GM15510 (cell line): Measurements from ENCODE around the gene PFKFB4.
A peak's percentile ranks its signal among the peaks of the same experiment; 100 is the strongest.

Experiments
- POLR2A ChIP-seq: IDR thresholded peaks from 3 replicates; pipeline ENCODE4 v1.6.1; 2011; ENCODE audit warnings: borderline replicate concordance; ENCODE audit not compliant: insufficient read length; ENCODE audit errors: extremely low read depth

Gene PFKFB4

GRCh38 chr3:48505146-48505545 is 51.5 kb downstream of the PFKFB4 start:
- TF ChIP-seq POLR2A = no peak

- TF ChIP-seq POLR2A = peak; percentile 32
Observed at GRCh38 chr3:48504051-48504946, 52.3 kb downstream of the PFKFB4 start, which contains the start of gene SHISA5. SHISA5 (minus strand) TSS chr3:48504174; CDS start chr3:48504094, 80 bp downstream.

GRCh38 chr3:48503401-48504050 is 53.1 kb downstream of the PFKFB4 start:
- TF ChIP-seq POLR2A = no peak

GRCh38 chr3:48502728-48503168 is 53.9 kb downstream of the PFKFB4 start:
- TF ChIP-seq POLR2A = no peak

- TF ChIP-seq POLR2A = no peak
Observed at GRCh38 chr3:48502121-48502520, 54.5 kb downstream of the PFKFB4 start.

GRCh38 chr3:48501196-48501595 is 55.4 kb downstream of the PFKFB4 start:
- no peak for TF ChIP-seq POLR2A

- TF ChIP-seq POLR2A = no peak
Observed at GRCh38 chr3:48500656-48501055, 55.9 kb downstream of the PFKFB4 start.

GRCh38 chr3:48493203-48493501 is 63.5 kb downstream of the PFKFB4 start:
- TF ChIP-seq POLR2A = no peak

GRCh38 chr3:48492461-48493202 is 64.0 kb downstream of the PFKFB4 start:
- no peak for TF ChIP-seq POLR2A

GRCh38 chr3:48486952-48487351 is 69.7 kb downstream of the PFKFB4 start:
- TF ChIP-seq POLR2A = no peak

GRCh38 chr3:48478626-48479555 is 77.7 kb downstream of the PFKFB4 start:
- TF ChIP-seq POLR2A = no peak

- TF ChIP-seq POLR2A = no peak
Observed at GRCh38 chr3:48477959-48478520, 78.6 kb downstream of the PFKFB4 start.

- no peak for TF ChIP-seq POLR2A
Observed at GRCh38 chr3:48476426-48477053, 80.1 kb downstream of the PFKFB4 start.
